ENCODE data around the gene POMP.

- TF ChIP-seq, protein P1, sequence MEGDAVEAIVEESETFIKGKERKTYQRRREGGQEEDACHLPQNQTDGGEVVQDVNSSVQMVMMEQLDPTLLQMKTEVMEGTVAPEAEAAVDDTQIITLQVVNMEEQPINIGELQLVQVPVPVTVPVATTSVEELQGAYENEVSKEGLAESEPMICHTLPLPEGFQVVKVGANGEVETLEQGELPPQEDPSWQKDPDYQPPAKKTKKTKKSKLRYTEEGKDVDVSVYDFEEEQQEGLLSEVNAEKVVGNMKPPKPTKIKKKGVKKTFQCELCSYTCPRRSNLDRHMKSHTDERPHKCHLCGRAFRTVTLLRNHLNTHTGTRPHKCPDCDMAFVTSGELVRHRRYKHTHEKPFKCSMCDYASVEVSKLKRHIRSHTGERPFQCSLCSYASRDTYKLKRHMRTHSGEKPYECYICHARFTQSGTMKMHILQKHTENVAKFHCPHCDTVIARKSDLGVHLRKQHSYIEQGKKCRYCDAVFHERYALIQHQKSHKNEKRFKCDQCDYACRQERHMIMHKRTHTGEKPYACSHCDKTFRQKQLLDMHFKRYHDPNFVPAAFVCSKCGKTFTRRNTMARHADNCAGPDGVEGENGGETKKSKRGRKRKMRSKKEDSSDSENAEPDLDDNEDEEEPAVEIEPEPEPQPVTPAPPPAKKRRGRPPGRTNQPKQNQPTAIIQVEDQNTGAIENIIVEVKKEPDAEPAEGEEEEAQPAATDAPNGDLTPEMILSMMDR (IDR thresholded peaks at IDR 0.05; ENCODE audit: low read depth, low read length) = no peak
- no peak for TF ChIP-seq EZH2phosphoT487 (IDR thresholded peaks at IDR 0.05; ENCODE audit: low read depth)
These were observed 49.0 kb upstream of the POMP start for GRCh38 chr13:28609926-28610325.

Data from OCI-LY3 (cell line).